ENCODE data around the gene MYBPC3. TPM values are rescaled to one million over a fixed set of nuclear protein-coding genes. Genes with fewer than 3 reads are reported as not detected.

The MYBPC3 gene
- total and polyA plus RNA-seq, 7 donors: 0.01 to 1.3 (median 0.44) TPM

- intact Hi-C loops (cut with DNase I): loop anchor here (5.0 to 10.0 kb wide), 4 partner anchors 101 to 473 kb away; partner anchors contain the start of gene NR1H3 (in 1 of the 2)
- 88 to 91% (median 88%) methylated on average over 6 of the region's 6 CpGs for WGBS, 3 donors
- H3K9me3 ChIP-seq: no peaks in the 10 kb centered on the region
- H3K36me3 ChIP-seq (ENCODE audit: insufficient read depth in 1 of 2, low read depth in 1 of 2): no peaks in the 10 kb centered on the region
- no peak for DNase-seq
- H3K4me1 ChIP-seq: peaks cover 5% of the 10 kb centered on the region
- TF ChIP-seq CTCF (IDR thresholded peaks at IDR 0.05): no peak
- H3K4me3 ChIP-seq: no peak overlapping the region
- no peak overlapping the region for H3K27ac ChIP-seq
- H3K27me3 ChIP-seq (ENCODE audit: insufficient read depth in 3 of 3, low read length in 2 of 3): no peaks in the 10 kb centered on the region
- ATAC-seq: no peak
Measured at GRCh38 chr11:47357985-47358730, 5.7 kb upstream of the MYBPC3 start.

GRCh38 chr11:47356998-47357329, 4.5 kb upstream of the MYBPC3 start:
- Histone ChIP-seq H3K4me1 (peaks cover 5% of the 10 kb centered on the region), H3K4me3 (no peak overlapping the region), H3K36me3 (ENCODE audit: insufficient read depth in 1 of 2, low read depth in 1 of 2) (no peaks in the 10 kb centered on the region), H3K9me3 (no peaks in the 10 kb centered on the region), H3K27me3 (ENCODE audit: insufficient read depth in 3 of 3, low read length in 2 of 3) (no peaks in the 10 kb centered on the region), H3K27ac (no peak overlapping the region)
- no peak for TF ChIP-seq CTCF (IDR thresholded peaks at IDR 0.05)
- 96 to 98% (median 97%) methylated on average over 1 of the region's 1 CpG for WGBS, 3 donors
- DNase-seq (no peak), ATAC-seq (no peak)
- intact Hi-C loops (cut with DNase I): loop anchor here (5.0 to 10.0 kb wide), 4 partner anchors 100 to 472 kb away; partner anchors contain the start of gene NR1H3 (in 1 of the 2)

- Histone ChIP-seq H3K27ac (no peak overlapping the region), H3K4me1 (peaks cover 5% of the 10 kb centered on the region), H3K27me3 (ENCODE audit: insufficient read depth in 3 of 3, low read length in 2 of 3) (no peaks in the 10 kb centered on the region), H3K4me3 (no peak overlapping the region), H3K36me3 (ENCODE audit: insufficient read depth in 1 of 2, low read depth in 1 of 2) (no peaks in the 10 kb centered on the region), H3K9me3 (no peaks in the 10 kb centered on the region)
- TF ChIP-seq CTCF (IDR thresholded peaks at IDR 0.05): no peak
- intact Hi-C loops (cut with DNase I): loop anchor here (5.0 to 10.0 kb wide), 4 partner anchors 99 to 472 kb away; partner anchors contain the start of gene NR1H3 (in 1 of the 2)
- no peak for DNase-seq
- no peak for ATAC-seq
- 87 to 92% (median 88%) methylated on average over 9 of the region's 9 CpGs for WGBS, 3 donors
Measured at GRCh38 chr11:47356129-47356997, 3.9 kb upstream of the MYBPC3 start.

GRCh38 chr11:47355283-47356128, 3.0 kb upstream of the MYBPC3 start:
- no peaks in the 10 kb centered on the region for H3K27me3 ChIP-seq (ENCODE audit: insufficient read depth in 3 of 3, low read length in 2 of 3)
- intact Hi-C loops (cut with DNase I): loop anchor here (1.0 to 10.0 kb wide), 6 partner anchors 85 to 471 kb away; partner anchors contain the start of genes MADD (in 1 of the 2) and NR1H3 (in 1 of the 2)
- no peaks in the 10 kb centered on the region for H3K9me3 ChIP-seq
- H3K4me1 ChIP-seq: peaks cover 5% of the 10 kb centered on the region
- peak overlapping the region; percentile 74 for H3K4me3 ChIP-seq
- DNase-seq (peak; percentile 95 to 98), ATAC-seq (peak; percentile 92 to 97 (median 96))
- H3K27ac ChIP-seq: peak overlapping the region; percentile 90
- TF ChIP-seq CTCF (IDR thresholded peaks at IDR 0.05): peak; percentile 94
- WGBS, 3 donors: 21 to 28% (median 22%) methylated on average over 37 to 47 of the region's 47 CpGs
- no peaks in the 10 kb centered on the region for H3K36me3 ChIP-seq (ENCODE audit: insufficient read depth in 1 of 2, low read depth in 1 of 2)
